ENCODE data around the gene ADAM12.

The ADAM12 gene

GRCh38 chr10:126060261-126060931 lies 327.9 kb downstream of the ADAM12 start:
- DNase-seq (ENCODE audit: low read depth): peak; percentile 96
- H3K4me3 ChIP-seq (ENCODE audit: control insufficient read depth, low read depth, low read length): no peak overlapping the region
- no peak for TF ChIP-seq CTCF (conservative IDR thresholded peaks at IDR 0.05; ENCODE audit: control insufficient read depth, insufficient read depth, low read depth, low read length)

GRCh38 chr10:126059076-126059826 lies 329.0 kb downstream of the ADAM12 start:
- DNase-seq (ENCODE audit: low read depth): peak; percentile 80
- H3K4me3 ChIP-seq (ENCODE audit: control insufficient read depth, low read depth, low read length): no peak overlapping the region
- TF ChIP-seq CTCF (conservative IDR thresholded peaks at IDR 0.05; ENCODE audit: control insufficient read depth, insufficient read depth, low read depth, low read length): no peak

- no peak for TF ChIP-seq CTCF (conservative IDR thresholded peaks at IDR 0.05; ENCODE audit: control insufficient read depth, insufficient read depth, low read depth, low read length)
- no peak for DNase-seq (ENCODE audit: low read depth)
- no peak overlapping the region for H3K4me3 ChIP-seq (ENCODE audit: control insufficient read depth, low read depth, low read length)
Observed at GRCh38 chr10:126058507-126058906, 329.8 kb downstream of the ADAM12 start.

- H3K4me3 ChIP-seq (ENCODE audit: control insufficient read depth, low read depth, low read length): no peak overlapping the region
- TF ChIP-seq CTCF (conservative IDR thresholded peaks at IDR 0.05; ENCODE audit: control insufficient read depth, insufficient read depth, low read depth, low read length): no peak
- no peak for DNase-seq (ENCODE audit: low read depth)
Observed at GRCh38 chr10:126058104-126058503, 330.2 kb downstream of the ADAM12 start.

GRCh38 chr10:126057494-126057893 lies 330.8 kb downstream of the ADAM12 start:
- H3K4me3 ChIP-seq (ENCODE audit: control insufficient read depth, low read depth, low read length): no peak overlapping the region
- no peak for DNase-seq (ENCODE audit: low read depth)
- TF ChIP-seq CTCF (conservative IDR thresholded peaks at IDR 0.05; ENCODE audit: control insufficient read depth, insufficient read depth, low read depth, low read length): no peak

- TF ChIP-seq CTCF (conservative IDR thresholded peaks at IDR 0.05; ENCODE audit: control insufficient read depth, insufficient read depth, low read depth, low read length): no peak
- DNase-seq (ENCODE audit: low read depth): no peak
- H3K4me3 ChIP-seq (ENCODE audit: control insufficient read depth, low read depth, low read length): no peak overlapping the region
Observed at GRCh38 chr10:126054191-126054590, 334.1 kb downstream of the ADAM12 start.

Data from fibroblast of mammary gland (primary cell).